GM13976 (cell line): ENCODE data around the gene LRP8.
A peak's percentile ranks its signal among the peaks of the same experiment; 100 is the strongest.

ENCODE experiments used
- DNase-seq: peaks from one replicate; pipeline ENCODE4 v3.0.0; 2012; ENCODE audit warnings: low spot score
- in situ Hi-C: fragments of 300-500 bp; cut with MboI; formaldehyde crosslinking; loops from one replicate; pipeline ENCODE4 v1.12.0; 2022; ENCODE audit warnings: low sequenced_read_pairs, mixed read lengths, inconsistent platforms; ENCODE audit not compliant: unreplicated experiment
- TF ChIP-seq, protein P1 (sequence below): IDR thresholded peaks from 2 replicates; pipeline ENCODE4 v1.5.1; 2012; ENCODE audit warnings: borderline replicate concordance, mild to moderate bottlenecking; ENCODE audit not compliant: insufficient read depth; ENCODE audit errors: extremely low read depth, missing control alignments, control extremely low read depth

LRP8 gene

DNA sequence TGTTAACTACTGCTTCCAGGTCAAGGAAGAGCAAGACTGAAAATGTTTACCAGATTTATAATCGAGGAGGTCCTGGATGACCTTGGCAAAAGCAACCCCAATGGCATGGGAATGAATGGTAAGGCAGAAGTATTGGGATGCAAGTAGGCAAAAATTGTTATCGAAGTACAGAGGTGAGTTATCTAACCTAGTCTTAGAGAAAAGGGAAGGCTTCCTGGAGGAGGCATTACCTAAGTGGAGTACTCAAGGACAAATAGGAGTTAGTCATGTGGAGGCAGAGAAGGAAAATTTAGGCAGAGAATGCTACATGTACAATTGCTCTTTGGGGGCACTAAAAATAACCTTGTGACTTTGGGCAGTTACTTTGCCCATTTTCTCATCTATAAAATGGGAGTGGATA lies 86.0 kb downstream of the LRP8 start:
- TF ChIP-seq, protein P1, sequence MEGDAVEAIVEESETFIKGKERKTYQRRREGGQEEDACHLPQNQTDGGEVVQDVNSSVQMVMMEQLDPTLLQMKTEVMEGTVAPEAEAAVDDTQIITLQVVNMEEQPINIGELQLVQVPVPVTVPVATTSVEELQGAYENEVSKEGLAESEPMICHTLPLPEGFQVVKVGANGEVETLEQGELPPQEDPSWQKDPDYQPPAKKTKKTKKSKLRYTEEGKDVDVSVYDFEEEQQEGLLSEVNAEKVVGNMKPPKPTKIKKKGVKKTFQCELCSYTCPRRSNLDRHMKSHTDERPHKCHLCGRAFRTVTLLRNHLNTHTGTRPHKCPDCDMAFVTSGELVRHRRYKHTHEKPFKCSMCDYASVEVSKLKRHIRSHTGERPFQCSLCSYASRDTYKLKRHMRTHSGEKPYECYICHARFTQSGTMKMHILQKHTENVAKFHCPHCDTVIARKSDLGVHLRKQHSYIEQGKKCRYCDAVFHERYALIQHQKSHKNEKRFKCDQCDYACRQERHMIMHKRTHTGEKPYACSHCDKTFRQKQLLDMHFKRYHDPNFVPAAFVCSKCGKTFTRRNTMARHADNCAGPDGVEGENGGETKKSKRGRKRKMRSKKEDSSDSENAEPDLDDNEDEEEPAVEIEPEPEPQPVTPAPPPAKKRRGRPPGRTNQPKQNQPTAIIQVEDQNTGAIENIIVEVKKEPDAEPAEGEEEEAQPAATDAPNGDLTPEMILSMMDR = no peak
- no peak for DNase-seq
- in situ Hi-C loops = no loop called here

DNA sequence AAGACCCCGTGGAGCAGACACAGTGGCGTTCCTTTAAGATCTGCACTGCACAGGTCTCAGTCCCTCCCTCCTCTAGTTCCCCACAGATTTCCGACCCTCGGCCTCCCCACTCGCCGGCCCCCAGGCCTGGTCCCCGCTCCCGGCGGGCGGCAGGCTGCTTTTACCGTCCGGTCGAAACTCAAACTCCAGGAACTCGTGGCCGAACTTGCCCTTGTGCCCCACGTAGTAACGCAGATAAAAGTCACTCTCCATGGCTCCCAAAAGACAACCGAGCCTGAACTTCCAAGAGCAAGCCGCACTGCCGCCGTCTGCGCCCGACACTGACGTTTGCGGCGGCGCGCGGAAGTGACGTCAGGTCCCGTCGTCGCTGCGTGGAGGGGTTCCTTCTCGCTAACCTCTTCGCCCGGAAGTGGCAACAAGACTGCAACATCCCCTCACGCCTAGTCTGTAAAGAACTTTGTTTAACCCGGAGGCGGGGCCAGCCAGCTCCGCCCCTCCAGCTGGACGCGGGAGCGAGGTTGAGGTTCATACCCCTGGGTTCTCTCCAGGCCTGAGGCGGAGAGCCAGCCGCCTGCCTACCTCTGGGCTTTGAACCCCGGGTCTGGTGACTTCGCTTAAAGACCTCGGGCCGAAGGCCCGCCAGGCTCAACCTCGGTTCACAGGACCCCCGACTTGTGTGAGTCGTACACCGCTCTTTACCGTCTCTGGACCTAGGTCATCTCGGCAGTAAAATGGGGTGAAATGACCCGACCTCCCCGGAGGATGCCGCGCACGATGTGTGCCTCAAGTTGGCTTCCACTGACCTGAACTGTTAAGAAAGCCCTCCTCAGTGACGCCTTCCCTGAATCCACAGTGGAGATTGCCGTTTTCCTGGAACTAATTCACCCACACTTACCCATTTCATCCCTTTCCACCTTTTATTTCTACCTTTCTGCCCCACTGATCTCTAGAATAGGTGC lies 89.4 kb downstream of the LRP8 start, which contains the start of gene MAGOH:
TSS of gene MAGOH (minus strand) at position 322 of the 959 bp plus-strand sequence. CDS start at position 252, 70 bp downstream.
- peak; percentile 99 for DNase-seq
- TF ChIP-seq, protein P1 = no peak
- in situ Hi-C loops = loop anchor here (10.0 kb wide), 1 partner anchor 56 kb away; no protein-coding TSS in a partner anchor

DNA sequence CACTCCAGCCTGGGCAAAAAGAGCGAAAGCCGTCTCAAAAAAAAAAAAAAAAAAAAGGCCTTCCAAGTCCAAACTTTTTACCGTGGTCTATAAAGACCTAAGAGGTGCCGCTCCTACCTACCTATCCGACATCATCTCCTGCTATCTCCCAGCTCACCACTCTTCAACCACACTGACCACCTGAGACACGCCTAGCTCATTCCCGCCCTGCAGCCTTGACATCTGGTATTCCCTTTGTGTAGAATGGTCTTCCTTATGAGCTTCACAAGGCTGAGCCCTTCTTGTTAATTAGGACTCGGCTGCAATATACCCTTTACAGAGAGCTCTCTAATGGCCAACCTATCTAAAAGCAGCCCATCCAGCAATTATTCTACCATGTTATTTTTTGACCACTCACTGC lies 90.2 kb downstream of the LRP8 start:
- DNase-seq = peak; percentile 15

DNA sequence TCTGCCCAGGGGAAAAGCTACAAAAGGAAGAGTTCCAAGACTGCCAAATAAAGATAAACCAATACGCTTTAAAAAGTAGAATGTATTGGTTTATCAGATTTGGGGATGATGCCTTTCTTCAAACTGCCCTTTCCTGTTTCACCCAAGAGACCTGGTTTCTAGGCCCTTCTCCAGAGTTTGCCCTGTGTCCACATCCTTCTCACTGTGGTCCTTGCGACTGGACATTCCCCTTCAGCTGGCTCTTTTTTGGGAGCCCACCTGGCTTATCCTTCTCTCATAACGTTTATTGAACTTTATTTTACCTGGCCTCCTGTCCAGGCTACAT lies 106.9 kb downstream of the LRP8 start:
- DNase-seq = no peak
- TF ChIP-seq, protein P1 = no peak
- in situ Hi-C loops = no loop called here

More for the DNA sequence above, 90.2 kb downstream of the LRP8 start:
- in situ Hi-C loops = loop anchor here (10.0 kb wide), 1 partner anchor 57 kb away; no protein-coding TSS in a partner anchor
- TF ChIP-seq, protein P1 = no peak

DNA sequence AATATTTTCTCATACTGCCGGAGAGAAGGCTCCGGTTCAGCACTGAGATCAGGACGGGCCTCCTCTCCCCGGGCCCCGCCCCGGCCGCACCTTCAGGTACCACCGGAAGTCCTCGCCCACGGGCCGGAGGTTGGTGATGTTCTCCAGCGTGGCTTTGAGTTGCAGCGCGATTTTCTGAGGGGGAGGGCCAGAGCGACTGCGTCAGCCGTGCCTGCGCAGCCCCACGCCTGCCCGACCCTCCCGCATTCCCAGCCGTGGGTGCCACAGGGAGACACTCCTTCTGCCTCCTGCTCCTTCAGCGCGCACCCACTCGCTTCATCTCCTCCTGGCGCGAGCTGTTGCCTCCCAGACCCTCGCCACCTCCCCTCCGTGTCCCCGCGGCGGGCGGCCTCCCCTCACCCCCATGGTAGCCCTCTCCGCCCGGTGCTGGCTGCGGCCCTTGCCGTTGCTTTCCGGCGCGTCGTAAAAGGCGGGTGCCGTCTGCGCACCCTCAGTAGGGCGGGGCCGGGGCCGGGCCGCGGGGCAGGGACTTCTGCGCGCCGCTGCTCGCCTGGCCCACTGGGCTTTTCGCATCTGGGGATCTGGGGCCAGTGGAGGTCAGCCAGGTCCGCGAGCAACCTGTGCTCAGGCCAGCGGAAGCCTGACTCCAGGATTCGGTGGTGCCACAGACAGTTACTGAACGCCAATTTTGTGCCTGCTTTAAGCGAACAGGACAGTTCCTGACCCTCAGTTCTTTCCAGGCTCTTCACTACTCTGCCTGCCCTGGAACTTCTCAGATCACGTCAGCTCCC lies 107.5 kb downstream of the LRP8 start, which contains the start of gene CZIB:
TSS of gene CZIB (minus strand) at position 464 of the 791 bp plus-strand sequence. CDS start at position 405, 59 bp downstream.
- TF ChIP-seq, protein P1 = no peak
- in situ Hi-C loops = no loop called here
- DNase-seq = peak; percentile 96

DNA sequence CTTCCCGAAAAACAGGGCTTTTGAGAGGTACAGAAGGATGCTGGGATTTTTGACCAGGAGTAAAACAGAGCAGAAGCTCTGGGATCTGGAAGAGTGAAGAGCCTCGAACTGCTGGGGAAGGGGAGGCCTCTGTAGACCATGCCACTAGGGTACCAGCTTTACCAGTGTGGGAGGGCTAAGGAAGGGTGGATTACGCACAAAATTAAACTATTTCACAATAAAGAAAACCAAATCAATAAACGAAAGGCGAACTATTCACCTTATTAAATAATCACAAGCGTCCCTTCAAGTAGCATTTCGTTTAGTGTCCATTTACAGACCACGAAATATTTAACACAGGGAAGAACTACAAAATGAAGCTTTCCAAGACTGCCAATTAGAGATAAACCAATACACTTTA lies 108.2 kb downstream of the LRP8 start:
- in situ Hi-C loops = no loop called here
- DNase-seq = no peak
- TF ChIP-seq, protein P1 = no peak
